Fibroblast of the aortic adventitia (primary cell): Measurements from ENCODE around the gene USP24. TPM values are rescaled to one million over a fixed set of nuclear protein-coding genes. Genes with fewer than 3 reads are reported as not detected.

Experiments
- DNase-seq: peaks from one replicate; pipeline ENCODE4 v3.0.0-alpha.2; 2010; ENCODE audit warnings: low read depth
- H3K4me3 ChIP-seq: 2 replicates; pipeline ENCODE4 v1.5.1; 2011; ENCODE audit warnings: low read depth, mild to moderate bottlenecking, control low read depth, low read length, moderate library complexity
- total RNA-seq: library from RNA; depleted of rRNA; stranded (reverse); fragments of >200 nt; gene quantifications from 2 replicates; pipeline ENCODE4 v1.2.3, GENCODE V29; 2012; ENCODE audit warnings: low replicate concordance
- TF ChIP-seq, protein P1 (sequence below): IDR thresholded peaks from 2 replicates; pipeline ENCODE4 v1.5.1; 2011; ENCODE audit warnings: mild to moderate bottlenecking, low read length, control low read depth, inconsistent platforms; ENCODE audit not compliant: insufficient read depth

USP24 gene
- total RNA-seq, 1 donor: 44.8 TPM

DNA sequence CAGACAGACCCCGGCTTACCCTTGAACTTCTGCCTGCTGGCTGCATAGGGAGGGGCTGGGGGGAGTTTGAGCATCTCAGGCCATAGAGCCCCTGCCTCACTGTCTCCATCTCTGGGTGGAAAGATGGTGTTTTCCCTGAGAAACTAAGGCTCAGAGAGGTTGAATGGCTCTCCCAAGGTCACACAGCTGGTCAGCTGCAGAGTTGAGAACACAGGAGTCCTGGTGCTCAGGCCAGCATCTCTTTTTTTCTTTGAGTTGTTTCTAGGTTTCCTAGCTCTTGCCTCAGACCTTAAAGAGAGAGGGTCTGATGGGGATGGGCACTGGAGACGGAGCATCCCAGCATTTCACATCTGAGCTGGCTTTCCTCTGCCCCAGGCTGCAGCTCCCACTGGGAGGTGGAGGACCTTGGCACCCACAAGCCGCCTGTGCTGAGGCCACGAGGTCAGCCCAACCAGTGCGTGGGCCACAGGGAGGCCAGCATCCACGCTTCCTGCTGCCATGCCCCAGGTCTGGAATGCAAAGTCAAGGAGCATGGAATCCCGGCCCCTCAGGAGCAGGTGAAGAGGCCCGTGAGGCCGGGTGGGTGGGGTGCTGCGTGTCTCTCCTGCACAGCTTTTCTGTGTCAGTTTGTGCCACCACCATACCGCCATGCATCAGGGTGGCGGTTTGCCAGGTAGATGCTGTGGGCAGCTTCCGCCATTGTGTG lies 154.0 kb downstream of the USP24 start:
- no peak overlapping the region for H3K4me3 ChIP-seq
- TF ChIP-seq, protein P1, sequence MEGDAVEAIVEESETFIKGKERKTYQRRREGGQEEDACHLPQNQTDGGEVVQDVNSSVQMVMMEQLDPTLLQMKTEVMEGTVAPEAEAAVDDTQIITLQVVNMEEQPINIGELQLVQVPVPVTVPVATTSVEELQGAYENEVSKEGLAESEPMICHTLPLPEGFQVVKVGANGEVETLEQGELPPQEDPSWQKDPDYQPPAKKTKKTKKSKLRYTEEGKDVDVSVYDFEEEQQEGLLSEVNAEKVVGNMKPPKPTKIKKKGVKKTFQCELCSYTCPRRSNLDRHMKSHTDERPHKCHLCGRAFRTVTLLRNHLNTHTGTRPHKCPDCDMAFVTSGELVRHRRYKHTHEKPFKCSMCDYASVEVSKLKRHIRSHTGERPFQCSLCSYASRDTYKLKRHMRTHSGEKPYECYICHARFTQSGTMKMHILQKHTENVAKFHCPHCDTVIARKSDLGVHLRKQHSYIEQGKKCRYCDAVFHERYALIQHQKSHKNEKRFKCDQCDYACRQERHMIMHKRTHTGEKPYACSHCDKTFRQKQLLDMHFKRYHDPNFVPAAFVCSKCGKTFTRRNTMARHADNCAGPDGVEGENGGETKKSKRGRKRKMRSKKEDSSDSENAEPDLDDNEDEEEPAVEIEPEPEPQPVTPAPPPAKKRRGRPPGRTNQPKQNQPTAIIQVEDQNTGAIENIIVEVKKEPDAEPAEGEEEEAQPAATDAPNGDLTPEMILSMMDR: no peak
- no peak for DNase-seq

DNA sequence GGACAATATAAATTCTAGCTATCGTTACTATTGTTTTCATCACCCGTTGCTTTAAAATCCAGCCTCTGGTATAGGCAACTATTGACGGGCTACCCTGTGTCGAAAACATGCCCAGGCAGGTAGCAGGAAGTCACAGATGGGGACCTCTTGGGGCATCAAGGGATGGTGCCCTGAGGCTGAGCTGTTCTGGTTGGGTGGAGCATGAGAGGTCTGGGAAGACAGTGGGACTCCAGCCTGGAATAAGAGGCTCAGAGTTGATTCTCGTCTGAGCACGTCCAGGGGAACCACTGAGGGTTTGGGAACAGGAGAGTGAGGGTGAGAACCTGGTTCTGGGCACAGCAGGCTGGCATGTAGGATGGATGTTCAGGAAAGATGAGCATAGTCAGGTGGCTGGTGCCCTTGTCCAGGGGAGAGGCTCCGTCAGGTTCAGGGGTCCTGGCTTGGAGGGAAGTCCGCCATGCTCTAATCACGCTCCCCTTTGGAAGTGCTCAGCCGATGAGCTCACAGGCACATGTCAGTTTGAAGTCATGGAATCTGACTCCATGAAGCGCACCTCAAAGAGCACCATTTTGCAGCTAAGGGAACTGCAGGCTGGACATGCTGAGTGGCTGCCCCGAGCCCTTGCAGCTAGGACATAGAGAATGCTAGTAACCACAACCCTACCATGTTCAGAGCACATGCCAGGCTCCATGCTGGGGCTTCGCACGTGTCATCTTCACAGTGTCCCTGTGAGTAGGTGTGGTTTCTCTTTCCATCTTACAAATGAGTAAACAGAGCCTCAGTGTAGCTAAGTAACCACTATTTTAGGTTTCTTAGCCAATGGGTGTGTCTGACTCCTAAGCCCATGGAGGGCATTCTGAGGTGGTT lies 154.8 kb downstream of the USP24 start:
- DNase-seq: peak; percentile 19
- TF ChIP-seq, protein P1: no peak
- no peak overlapping the region for H3K4me3 ChIP-seq

DNA sequence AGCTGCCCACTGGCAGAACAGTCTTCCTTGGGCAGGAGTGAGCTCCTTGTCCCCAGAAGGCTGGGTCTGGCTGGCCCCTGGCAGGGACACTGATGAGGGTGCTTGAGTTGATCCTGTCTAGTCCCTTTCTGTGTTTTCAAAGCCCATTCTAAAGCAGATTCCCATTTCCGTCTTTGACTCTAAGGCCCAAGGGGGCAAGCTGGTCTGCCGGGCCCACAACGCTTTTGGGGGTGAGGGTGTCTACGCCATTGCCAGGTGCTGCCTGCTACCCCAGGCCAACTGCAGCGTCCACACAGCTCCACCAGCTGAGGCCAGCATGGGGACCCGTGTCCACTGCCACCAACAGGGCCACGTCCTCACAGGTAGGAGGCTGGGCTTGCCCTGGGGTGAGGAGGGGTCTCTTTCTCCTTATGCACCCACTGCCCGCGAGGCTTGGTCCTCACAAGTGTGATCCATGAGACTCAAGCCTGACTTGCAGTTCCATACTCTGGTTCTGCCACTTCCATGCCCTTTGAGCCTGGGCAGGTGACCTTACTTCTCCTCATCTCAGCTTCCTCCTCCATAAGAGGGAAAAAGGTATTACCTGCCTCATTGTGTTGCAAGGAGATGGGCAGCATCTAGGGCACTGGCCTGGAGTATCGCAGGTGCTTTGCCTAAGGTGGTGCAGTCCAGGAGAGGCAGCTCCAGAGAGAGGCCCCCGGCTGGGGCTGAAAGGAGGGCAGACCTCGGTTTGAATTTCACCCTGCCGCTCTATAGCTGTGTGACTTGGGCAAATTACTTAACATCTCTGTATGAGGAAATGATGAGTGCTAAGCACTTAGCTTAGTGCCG lies 155.6 kb downstream of the USP24 start:
- TF ChIP-seq, protein P1: no peak
- DNase-seq: no peak
- H3K4me3 ChIP-seq: no peak overlapping the region

DNA sequence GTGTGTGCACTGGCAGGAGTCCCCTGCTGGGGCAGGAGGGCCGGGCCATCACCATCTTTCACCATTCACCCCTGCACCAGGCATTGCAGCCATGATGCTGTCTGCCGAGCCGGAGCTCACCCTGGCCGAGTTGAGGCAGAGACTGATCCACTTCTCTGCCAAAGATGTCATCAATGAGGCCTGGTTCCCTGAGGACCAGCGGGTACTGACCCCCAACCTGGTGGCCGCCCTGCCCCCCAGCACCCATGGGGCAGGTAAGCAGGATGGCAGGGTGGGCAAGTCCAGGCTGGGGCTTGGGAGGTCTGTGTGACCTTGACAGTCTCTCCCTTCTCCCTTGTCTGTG lies 157.2 kb downstream of the USP24 start:
- TF ChIP-seq, protein P1: no peak
- no peak for DNase-seq
- no peak overlapping the region for H3K4me3 ChIP-seq

DNA sequence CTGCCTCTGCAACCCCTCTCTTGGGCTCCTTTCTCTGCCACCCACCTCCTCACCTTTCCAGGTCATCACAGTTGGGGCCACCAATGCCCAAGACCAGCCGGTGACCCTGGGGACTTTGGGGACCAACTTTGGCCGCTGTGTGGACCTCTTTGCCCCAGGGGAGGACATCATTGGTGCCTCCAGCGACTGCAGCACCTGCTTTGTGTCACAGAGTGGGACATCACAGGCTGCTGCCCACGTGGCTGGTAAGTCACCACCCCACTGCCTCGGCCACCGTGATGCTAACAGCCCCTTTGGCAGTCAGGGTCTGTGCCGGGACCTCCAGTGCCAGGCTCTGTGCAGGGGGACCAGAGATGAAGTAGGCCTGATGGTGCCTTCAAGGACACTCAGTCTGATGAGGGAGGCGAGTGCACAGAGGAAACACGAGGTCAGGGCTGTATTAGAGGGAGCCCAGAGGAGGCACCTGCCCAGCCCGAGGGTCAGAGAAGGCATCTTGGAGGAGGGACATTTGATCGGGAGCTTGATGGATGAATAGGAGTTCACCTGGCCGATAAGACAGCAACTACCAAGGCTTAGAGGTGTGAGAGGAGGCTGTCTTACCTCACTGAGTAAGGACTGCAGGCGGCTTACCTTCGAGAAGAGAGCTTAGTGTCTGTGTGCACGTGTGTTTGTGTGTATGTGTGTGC lies 157.8 kb downstream of the USP24 start:
- no peak for DNase-seq
- TF ChIP-seq, protein P1: no peak
- no peak overlapping the region for H3K4me3 ChIP-seq

DNA sequence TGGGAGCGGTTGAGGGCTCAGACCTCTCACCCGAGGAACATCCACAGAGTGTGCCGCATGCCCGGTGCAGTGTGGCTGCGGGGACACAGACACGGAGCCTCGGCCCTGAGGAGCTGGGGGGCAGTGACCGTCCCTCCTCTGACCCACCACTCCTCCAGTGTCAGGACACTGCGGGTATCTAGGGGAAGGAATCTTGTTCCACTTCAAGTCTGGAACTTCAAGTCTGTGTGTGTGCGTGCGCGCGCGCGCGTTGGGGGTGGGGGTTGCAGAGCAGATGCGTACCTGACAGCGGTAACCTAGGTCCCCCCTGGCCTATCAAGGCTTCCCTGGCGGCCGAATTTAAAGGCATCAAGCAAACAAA lies 158.6 kb downstream of the USP24 start:
- TF ChIP-seq, protein P1: no peak
- H3K4me3 ChIP-seq: no peak overlapping the region
- no peak for DNase-seq
